Measurements from ENCODE around the gene ZNFX1. TPM values are rescaled to one million over a fixed set of nuclear protein-coding genes. Genes with fewer than 3 reads are reported as not detected.

Gene ZNFX1
- total RNA-seq, 2 experiments from 2014 or later = 50.6 to 51.6 TPM

- ChIA-PET POLR2A (interaction anchor here (0.9 to 2.7 kb wide), 3 partner anchors 9 to 1514 kb away, joined by 3 to 18 read pairs (median 3); no protein-coding TSS in a partner anchor), CTCF (interaction anchor here (1.2 kb wide), 2 partner anchors 30 to 59 kb away, joined by 5 read pairs; no protein-coding TSS in a partner anchor)
- Histone ChIP-seq H3K36me3 (ENCODE audit: insufficient read depth, low read length) (peaks cover 61% of the 10 kb centered on the region), H3K27ac (ENCODE audit: low read depth in 1 of 2, low read length in 2 of 2) (peak overlapping the region; percentile 78 to 95), H3K4me1 (ENCODE audit: insufficient read depth, low read length) (peaks cover 76% of the 10 kb centered on the region), H3K27me3 (ENCODE audit: control insufficient read depth in 1 of 2, insufficient read depth in 2 of 2, low read length in 2 of 2) (no peaks in the 10 kb centered on the region), H3K4me3 (ENCODE audit: low read length) (peak overlapping the region; percentile 80), H3K9me3 (ENCODE audit: control insufficient read depth in 1 of 2, insufficient read depth in 1 of 2, low read length in 2 of 2) (peaks cover 10 to 18% of the 10 kb centered on the region in 2 experiments)
- DNase-seq (peak in 13 of 14 experiments; percentile 8 to 76 (median 33)), ATAC-seq (ENCODE audit: poor library complexity) (no peak)
- TF ChIP-seq, protein P1, sequence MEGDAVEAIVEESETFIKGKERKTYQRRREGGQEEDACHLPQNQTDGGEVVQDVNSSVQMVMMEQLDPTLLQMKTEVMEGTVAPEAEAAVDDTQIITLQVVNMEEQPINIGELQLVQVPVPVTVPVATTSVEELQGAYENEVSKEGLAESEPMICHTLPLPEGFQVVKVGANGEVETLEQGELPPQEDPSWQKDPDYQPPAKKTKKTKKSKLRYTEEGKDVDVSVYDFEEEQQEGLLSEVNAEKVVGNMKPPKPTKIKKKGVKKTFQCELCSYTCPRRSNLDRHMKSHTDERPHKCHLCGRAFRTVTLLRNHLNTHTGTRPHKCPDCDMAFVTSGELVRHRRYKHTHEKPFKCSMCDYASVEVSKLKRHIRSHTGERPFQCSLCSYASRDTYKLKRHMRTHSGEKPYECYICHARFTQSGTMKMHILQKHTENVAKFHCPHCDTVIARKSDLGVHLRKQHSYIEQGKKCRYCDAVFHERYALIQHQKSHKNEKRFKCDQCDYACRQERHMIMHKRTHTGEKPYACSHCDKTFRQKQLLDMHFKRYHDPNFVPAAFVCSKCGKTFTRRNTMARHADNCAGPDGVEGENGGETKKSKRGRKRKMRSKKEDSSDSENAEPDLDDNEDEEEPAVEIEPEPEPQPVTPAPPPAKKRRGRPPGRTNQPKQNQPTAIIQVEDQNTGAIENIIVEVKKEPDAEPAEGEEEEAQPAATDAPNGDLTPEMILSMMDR (IDR thresholded peaks at IDR 0.05) = no peak
- intact Hi-C loops (cut with DNase I, micrococcal nuclease) = no loop called here
- Mint-ChIP-seq H3K4me1 (ENCODE audit: low read depth) (peaks cover 65% of the 10 kb centered on the region), H3K27ac (peak overlapping the region; percentile 93), H3K9me3 (peaks cover 7% of the 10 kb centered on the region), H3K4me3 (peak overlapping the region; percentile 89), H3K27me3 (peaks cover 4% of the 10 kb centered on the region), H3K36me3 (ENCODE audit: low read depth) (peaks cover 90% of the 10 kb centered on the region)
Measured at GRCh38 chr20:49276161-49276960, 1.5 kb downstream of the ZNFX1 start.

DNA sequence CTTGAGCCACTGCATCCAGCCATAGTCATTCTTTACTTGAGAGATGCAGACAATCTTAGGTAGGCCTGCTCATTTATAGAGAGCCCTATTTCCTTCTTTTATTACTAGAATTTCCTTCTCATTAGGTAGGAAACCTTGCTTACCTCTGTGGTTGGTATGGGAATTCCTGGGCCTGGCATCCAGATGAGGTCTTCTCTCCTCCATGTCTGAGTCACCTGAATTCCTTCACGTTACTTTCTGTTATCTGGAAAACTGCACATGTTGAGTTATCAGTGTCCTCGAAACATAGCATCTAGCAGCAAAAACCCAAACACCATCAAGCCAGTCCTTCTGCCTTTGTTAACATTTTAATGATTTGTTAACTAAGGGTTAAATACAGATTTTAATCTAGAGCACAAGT is 2.2 kb downstream of the ZNFX1 start:
- ChIA-PET POLR2A (interaction anchor here (0.9 to 2.7 kb wide), 2 partner anchors 8 to 1515 kb away, joined by 3 to 18 read pairs; no protein-coding TSS in a partner anchor), CTCF (interaction anchor here (1.2 kb wide), 2 partner anchors 29 to 58 kb away, joined by 5 read pairs; no protein-coding TSS in a partner anchor)
- Histone ChIP-seq H3K9me3 (ENCODE audit: control insufficient read depth in 1 of 2, insufficient read depth in 1 of 2, low read length in 2 of 2) (peaks cover 11 to 13% of the 10 kb centered on the region in 2 experiments), H3K4me3 (ENCODE audit: low read length) (peak overlapping the region; percentile 80), H3K27me3 (ENCODE audit: control insufficient read depth in 1 of 2, insufficient read depth in 2 of 2, low read length in 2 of 2) (no peaks in the 10 kb centered on the region), H3K36me3 (ENCODE audit: insufficient read depth, low read length) (peaks cover 61% of the 10 kb centered on the region), H3K27ac (ENCODE audit: low read depth in 1 of 2, low read length in 2 of 2) (peak overlapping the region; percentile 78 to 95), H3K4me1 (ENCODE audit: insufficient read depth, low read length) (peaks cover 77% of the 10 kb centered on the region)
- Mint-ChIP-seq H3K27ac (peak overlapping the region; percentile 93), H3K36me3 (ENCODE audit: low read depth) (peaks cover 90% of the 10 kb centered on the region), H3K4me1 (ENCODE audit: low read depth) (peaks cover 65% of the 10 kb centered on the region), H3K4me3 (peak overlapping the region; percentile 89), H3K27me3 (peaks cover 4% of the 10 kb centered on the region), H3K9me3 (peaks cover 5% of the 10 kb centered on the region)
- ATAC-seq (ENCODE audit: poor library complexity) = no peak
- intact Hi-C loops (cut with DNase I, micrococcal nuclease) = no loop called here
- DNase-seq = no peak
- TF ChIP-seq, protein P1 (IDR thresholded peaks at IDR 0.05) = no peak

GRCh38 chr20:49275216-49275615 is 2.6 kb downstream of the ZNFX1 start:
- peaks cover 77% of the 10 kb centered on the region for H3K4me1 ChIP-seq (ENCODE audit: insufficient read depth, low read length)
- H3K27ac Mint-ChIP-seq = peak overlapping the region; percentile 93
- H3K9me3 Mint-ChIP-seq = peaks cover 4% of the 10 kb centered on the region
- no peak overlapping the region for H3K27ac ChIP-seq (ENCODE audit: low read depth in 1 of 2, low read length in 2 of 2)
- TF ChIP-seq, protein P1 (IDR thresholded peaks at IDR 0.05) = no peak
- peaks cover 90% of the 10 kb centered on the region for H3K36me3 Mint-ChIP-seq (ENCODE audit: low read depth)
- peaks cover 7 to 13% of the 10 kb centered on the region in 2 experiments for H3K9me3 ChIP-seq (ENCODE audit: control insufficient read depth in 1 of 2, insufficient read depth in 1 of 2, low read length in 2 of 2)
- ATAC-seq (ENCODE audit: poor library complexity) (no peak), DNase-seq (no peak)
- intact Hi-C loops (cut with DNase I, micrococcal nuclease) = no loop called here
- H3K27me3 ChIP-seq (ENCODE audit: control insufficient read depth in 1 of 2, insufficient read depth in 2 of 2, low read length in 2 of 2) = no peaks in the 10 kb centered on the region
- POLR2A ChIA-PET = interaction anchor here (0.9 kb wide), 1 partner anchor 1515 kb away, joined by 3 read pairs; no protein-coding TSS in a partner anchor
- H3K4me1 Mint-ChIP-seq (ENCODE audit: low read depth) = peaks cover 65% of the 10 kb centered on the region
- H3K36me3 ChIP-seq (ENCODE audit: insufficient read depth, low read length) = peaks cover 61% of the 10 kb centered on the region
- no peak overlapping the region for H3K4me3 ChIP-seq (ENCODE audit: low read length)
- H3K27me3 Mint-ChIP-seq = peaks cover 4% of the 10 kb centered on the region
- CTCF ChIA-PET = no interaction called here
- H3K4me3 Mint-ChIP-seq = peak overlapping the region; percentile 89

Measured in CD4-positive, alpha-beta T cell (primary cell).